Measurements from ENCODE around the gene P2RY2.
"Not testable (repeated sequence)": the region's sequence is repeated elsewhere in the genome, so short reads cannot be mapped to it uniquely, and the experiment has no call there.

Gene P2RY2

DNA sequence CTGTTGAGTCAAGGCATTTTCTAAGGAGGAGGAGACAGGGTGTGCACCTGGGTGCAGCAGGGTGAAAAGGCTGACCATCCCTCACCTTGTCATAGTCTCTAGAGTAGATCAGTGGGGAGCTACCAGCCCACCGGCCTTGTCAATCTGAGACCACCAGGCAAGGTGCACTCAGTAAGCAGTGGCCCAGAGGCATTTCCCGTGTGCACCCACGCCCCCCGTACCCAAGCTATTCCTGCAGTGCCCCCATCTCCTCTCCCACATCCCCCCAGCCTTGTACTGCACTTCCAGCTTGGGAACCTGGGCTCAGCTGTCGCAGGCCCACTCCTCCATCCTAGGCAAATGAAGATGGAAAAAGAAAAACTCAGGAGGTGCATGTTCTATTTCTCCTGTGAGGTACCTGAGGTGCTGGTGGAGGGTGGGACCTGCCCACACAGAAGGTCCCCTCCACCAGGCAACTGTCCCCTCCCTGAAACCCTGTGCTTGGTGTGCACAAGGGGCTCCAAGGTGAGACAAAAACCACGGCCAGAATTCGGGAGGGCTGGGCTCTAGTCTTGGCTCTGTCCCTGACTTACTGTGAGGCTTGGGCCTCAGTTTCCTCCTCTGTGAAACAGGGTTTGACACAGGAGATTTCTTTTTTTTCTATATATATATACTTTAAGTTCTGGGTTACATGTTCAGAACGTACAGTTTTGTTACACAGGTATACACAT, 8.4 kb downstream of the P2RY2 start:
- no peak for DNase-seq (ENCODE audit: low read depth in 3 of 3, low spot score in 1 of 3)

DNA sequence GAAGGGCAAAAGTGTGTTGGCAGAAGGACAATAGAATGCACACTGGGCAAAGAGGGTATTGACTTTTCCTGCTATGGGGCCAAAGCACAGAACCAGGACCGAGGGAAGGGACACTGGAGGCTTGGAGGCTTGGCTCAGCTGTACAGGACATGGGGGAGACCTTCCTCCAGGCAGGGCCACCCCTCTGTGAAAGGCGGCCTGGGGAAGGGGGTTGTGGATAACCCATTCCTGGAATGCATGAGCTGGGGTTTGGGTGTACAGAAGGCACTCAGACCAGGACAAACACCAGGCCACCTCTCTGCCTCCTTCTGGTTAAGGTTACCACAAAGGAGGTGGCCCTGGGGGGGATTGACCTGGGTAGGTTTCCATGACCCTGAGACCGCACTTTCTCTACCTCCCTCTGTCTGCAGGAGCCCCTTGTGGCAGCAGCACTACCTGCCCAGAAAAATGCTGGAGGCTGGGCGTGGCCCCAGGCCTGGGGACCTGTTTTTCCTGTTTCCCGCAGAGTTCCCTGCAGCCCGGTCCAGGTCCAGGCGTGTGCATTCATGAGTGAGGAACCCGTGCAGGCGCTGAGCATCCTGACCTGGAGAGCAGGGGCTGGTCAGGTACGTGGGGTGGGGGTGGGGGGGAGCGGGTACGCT, 9.6 kb downstream of the P2RY2 start:
- DNase-seq (ENCODE audit: low read depth in 3 of 3, low spot score in 1 of 3) = no peak

DNA sequence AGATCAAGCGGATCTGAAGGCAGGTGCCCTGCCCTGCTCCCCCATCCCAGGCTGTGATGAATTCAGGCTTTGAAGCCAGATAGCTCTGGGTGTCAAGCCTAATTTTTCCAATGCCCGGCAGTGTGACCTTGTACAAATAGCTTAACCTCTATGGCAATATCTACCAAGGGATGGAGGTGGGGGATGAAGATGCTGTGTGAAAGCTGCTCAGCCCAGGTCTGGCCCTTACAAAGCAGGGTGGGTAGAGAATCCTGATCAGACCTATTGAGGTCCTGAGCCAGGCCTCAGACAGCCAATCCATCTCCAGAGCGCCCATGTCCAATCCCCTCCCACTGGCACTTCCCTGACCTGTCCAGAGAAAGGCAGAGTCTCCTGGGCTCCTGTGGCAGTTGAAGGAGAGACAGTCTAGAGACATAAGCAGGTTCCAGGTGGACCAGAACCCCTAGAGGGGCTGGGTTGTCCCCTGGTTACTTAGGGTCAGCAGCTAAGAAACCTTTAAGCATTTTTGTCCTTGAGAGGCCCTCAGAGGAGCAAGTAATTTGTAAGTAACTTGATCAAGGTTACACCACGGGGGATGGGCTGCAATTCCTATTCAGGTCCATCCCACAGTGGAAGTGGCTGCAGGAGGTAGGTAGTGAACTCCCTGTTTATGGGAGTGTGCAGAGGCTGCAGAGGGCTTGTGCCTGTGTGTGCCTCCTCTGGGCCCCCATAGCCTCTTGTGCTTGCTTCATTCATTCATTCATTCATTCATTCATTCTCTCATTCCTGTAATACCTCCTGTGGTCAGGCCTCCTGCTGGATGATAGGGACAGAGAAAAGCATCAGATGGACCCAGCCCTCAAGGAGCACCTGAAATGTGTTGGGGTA, 10.4 kb downstream of the P2RY2 start:
- no peak for DNase-seq (ENCODE audit: low read depth in 3 of 3, low spot score in 1 of 3)

DNA sequence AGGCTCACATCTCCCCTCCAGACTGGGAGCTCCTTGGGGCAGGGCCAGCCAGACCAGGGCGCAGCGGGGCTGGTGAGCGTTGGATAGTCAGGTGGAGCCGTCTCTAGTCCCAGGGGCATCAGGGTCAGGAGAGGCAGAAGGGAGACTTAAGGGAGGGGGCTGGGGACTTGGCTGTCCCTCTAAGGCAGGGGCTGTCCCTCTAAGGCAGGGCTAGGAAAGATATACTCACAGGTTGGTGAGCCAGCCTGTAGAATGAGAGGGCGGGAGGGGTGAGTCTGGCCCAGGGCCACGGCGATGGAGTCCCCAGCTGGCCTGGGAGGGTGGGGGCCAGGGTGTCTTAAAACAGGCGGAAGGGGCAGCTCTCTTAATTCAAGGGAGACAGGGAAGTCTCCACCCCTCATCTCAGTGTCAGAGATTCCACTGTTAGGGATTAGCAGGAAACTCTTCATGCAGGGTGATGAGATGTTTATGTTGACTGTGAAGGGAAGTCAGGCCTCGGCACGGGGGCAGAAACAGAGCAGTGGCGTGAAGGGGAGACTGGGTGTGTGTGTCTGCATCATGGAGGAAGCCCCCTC, 11.3 kb downstream of the P2RY2 start:
- DNase-seq (ENCODE audit: low read depth in 3 of 3, low spot score in 1 of 3) = no peak

DNA sequence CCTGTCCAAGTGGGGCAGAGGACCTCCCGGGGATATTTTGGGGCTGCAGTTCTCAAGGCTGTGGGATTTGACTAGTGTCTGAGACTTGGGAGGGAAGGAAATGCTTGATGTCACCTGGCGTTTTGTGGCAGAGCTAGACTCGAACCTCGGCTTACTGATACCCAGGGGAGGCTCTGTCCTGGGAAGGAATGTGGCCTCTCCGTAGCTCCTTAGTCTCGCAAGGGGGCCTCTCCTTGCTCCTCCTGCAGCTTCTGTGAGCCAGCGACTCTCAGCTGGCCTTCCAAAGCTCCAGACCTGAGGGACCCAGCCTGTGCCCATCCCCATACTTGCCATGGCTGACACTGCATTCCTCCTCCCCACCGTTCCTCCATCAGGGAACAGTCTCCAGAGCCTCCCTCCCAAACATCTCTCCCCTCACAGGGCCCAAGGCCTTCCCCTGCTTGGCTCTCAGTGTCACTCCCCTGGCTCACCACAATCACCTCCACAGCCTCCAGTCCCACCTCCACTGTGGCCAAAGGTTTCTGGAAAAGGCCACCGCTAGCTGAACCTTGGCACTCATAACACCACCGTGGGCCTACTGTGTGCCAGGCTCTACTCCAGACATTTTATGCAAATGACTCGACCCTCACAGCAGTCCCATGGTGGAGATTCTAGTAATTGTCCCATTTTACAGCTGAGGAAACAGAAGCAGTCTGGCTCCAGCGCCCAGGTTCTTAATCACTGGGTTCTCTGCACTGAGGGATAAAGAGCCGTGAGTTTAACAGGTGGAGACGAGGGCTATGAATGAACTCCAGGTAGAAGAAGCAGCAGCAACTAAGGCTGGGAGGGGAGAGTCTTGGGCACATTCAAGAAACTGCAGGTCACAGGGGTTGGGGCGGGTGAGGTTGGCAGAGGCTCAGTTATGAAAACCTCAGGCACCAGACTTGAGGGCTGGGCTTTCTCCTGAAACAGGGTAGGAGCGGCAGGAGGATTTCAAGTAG, 12.1 kb downstream of the P2RY2 start:
- no peak for DNase-seq (ENCODE audit: low read depth in 3 of 3, low spot score in 1 of 3)

DNA sequence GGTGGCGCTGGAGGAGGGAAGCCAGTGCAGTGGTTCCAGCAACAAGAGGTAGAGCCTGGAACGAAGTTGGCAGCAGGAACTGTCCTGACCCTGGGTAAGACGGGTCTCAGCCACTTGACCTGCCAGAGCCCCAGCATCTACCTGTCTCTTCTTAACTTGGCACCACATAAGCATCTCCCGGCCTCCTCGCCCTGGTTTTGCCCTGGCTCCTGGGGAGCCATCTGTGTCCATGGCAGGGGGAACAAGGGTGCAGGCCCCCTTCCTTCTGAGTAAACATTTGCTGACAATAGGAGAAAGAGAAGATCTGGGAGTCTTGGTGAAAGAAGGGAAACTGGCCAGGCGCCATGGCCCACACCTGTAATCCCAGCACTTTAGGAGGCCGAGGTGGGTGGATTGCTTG, 12.8 kb downstream of the P2RY2 start:
- no peak for DNase-seq (ENCODE audit: low read depth in 3 of 3, low spot score in 1 of 3)

DNA sequence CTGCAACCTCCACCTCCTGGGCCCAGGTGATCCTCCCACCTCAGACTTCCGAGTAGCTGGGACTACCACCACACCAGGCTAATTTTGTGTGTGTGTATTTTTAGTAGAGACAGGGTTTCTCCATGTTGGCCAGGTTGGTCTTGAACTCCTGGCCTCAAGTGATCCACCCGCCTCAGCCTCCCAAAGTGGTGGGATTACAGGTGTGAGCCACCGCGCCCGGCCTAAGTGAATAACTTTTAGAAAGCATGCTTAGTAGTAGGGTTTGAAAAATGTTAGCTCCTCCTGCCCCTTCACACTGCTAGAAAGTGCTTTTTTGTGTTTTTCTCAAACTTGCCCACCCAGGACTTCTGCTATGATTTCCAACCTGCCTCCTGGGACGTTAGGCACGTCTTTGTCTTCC, 14.4 kb downstream of the P2RY2 start:
- DNase-seq (ENCODE audit: low read depth in 3 of 3, low spot score in 1 of 3) = not testable (repeated sequence)

DNA sequence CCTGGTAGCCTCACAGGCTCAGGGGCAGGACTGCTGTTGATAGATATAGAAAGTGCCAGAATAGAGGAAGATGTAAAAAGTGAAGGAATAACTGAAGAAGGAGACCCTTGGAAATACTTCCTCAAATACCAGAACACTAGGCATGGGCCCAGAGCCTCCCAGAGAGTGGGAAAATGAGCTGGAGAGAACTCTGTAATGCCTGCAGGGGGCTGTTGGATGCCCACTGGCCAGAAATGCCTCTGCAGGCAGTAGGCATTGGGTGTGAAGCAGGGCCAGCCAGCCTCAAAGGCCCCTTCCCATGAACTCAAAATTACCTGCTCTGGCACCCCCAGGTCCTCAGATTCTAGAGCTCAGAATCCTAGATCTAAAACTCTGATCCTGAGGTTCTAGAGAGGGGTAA, 15.1 kb downstream of the P2RY2 start:
- DNase-seq (ENCODE audit: low read depth in 3 of 3, low spot score in 1 of 3) = no peak

DNA sequence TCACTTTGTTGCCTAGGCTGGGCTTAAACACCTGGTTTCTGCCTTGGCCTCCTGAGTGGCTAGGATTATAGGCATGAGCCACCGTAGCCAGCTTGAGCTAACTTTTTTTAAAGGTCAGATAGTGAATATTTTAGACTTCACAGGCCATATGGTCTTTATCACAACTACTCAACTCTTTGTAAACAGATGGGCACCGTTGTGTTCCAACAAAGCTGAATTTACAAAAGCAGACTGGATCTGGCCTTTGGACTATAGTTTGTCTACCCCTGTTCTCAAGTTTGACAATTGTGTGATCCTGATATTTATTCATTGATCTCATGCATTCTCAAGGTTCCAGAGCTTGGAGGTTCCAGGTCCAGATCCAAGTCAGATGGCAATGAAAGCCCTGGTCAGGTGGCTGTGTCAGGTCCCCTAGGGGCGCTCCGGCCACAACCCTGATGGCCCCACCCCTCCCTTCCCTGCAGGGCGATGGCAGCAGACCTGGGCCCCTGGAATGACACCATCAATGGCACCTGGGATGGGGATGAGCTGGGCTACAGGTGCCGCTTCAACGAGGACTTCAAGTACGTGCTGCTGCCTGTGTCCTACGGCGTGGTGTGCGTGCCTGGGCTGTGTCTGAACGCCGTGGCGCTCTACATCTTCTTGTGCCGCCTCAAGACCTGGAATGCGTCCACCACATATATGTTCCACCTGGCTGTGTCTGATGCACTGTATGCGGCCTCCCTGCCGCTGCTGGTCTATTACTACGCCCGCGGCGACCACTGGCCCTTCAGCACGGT, 15.8 kb downstream of the P2RY2 start:
- no peak for DNase-seq (ENCODE audit: low read depth in 3 of 3, low spot score in 1 of 3)

DNA sequence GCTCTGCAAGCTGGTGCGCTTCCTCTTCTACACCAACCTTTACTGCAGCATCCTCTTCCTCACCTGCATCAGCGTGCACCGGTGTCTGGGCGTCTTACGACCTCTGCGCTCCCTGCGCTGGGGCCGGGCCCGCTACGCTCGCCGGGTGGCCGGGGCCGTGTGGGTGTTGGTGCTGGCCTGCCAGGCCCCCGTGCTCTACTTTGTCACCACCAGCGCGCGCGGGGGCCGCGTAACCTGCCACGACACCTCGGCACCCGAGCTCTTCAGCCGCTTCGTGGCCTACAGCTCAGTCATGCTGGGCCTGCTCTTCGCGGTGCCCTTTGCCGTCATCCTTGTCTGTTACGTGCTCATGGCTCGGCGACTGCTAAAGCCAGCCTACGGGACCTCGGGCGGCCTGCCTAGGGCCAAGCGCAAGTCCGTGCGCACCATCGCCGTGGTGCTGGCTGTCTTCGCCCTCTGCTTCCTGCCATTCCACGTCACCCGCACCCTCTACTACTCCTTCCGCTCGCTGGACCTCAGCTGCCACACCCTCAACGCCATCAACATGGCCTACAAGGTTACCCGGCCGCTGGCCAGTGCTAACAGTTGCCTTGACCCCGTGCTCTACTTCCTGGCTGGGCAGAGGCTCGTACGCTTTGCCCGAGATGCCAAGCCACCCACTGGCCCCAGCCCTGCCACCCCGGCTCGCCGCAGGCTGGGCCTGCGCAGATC, 16.5 kb downstream of the P2RY2 start:
- DNase-seq (ENCODE audit: low read depth in 3 of 3, low spot score in 1 of 3) = no peak

DNA sequence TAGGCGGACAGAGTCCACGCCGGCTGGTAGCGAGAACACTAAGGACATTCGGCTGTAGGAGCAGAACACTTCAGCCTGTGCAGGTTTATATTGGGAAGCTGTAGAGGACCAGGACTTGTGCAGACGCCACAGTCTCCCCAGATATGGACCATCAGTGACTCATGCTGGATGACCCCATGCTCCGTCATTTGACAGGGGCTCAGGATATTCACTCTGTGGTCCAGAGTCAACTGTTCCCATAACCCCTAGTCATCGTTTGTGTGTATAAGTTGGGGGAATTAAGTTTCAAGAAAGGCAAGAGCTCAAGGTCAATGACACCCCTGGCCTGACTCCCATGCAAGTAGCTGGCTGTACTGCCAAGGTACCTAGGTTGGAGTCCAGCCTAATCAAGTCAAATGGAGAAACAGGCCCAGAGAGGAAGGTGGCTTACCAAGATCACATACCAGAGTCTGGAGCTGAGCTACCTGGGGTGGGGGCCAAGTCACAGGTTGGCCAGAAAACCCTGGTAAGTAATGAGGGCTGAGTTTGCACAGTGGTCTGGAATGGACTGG, 17.2 kb downstream of the P2RY2 start:
- DNase-seq (ENCODE audit: low read depth in 3 of 3, low spot score in 1 of 3) = no peak

DNA sequence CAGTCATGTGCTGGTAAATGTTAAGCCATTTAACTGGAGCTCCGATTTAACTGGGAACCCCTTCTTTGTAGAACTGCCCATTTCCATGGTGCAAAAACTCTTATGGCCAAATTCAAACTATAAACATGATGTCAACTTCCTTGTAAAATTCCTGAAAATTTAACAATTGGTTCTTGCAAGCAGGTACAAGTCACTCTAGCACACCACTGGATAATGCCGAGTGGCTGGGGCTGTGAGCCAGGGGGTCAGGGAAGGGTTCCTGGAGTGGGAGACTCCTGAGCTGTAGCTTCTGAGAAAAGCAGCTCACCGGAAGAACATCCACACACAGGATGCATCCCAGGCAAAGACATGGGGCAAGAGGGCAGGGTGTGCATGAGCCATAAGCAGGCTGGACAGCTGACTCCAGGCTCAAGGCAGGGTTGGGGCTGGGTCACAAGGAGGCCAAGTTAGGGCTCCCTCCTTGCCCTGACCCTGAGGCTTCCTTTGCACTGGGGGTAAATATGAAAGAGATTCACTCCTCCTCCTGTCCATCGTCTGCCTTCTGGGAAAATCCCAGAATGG, 18.2 kb downstream of the P2RY2 start:
- DNase-seq (ENCODE audit: low read depth in 3 of 3, low spot score in 1 of 3) = no peak

DNA sequence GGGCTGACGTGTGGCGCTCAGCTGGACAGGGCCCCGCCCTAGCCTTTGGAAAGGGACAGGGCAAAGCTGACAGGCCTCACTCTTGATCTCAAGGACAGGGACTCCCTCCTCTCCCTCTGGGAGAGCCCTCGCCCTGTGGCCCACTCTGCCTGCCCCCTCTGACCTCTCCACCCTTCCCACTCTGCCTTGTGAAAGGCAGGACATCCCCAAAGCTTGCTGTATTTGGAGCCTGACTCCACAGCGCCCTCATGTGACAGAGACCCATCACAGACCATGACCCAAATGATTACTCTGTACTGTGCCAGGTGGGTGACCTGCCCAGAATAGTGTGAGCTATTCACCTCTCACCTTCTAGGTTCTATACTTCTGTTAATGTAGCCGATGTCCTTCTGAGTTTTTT, 18.8 kb downstream of the P2RY2 start:
- no peak for DNase-seq (ENCODE audit: low read depth in 3 of 3, low spot score in 1 of 3)

DNA sequence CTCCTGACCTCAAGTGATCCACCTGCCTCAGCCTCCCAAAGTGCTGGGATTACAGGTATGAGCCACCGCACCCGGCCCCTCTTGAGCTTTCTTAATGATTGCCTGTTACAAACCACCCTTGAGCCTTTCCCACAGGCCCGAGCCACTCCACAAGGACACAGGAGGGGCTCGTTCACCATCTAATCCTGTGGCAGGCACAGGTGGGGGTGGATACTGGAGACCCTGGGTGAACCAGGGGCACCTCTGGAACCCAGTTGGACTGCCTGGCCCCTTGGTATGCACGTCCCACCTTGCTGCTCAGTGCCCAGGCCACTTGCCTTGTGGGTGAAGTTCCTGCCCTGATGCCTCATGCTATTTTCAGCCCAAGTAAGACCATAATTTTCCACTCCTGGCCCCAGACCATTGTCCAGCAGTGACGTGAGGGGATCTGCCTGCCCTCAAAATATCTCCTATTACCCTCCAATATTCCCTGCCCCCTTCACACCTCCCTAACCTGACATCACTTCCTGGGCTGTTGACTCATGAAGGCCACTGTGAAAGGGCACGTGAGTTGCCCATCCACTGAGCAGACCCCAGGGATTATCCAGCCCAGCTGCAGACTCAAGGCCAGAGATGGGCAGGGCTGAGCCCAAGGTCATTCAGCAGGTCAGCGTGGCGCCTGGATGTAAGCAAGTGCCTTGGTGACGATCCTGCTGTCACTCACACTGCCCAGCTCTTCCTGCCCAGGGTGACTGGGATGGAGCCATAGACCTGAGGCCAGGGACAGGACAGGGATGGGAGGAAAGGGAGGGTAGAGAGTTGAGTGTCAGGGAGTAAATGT, 19.6 kb downstream of the P2RY2 start:
- DNase-seq (ENCODE audit: low read depth in 3 of 3, low spot score in 1 of 3) = no peak

DNA sequence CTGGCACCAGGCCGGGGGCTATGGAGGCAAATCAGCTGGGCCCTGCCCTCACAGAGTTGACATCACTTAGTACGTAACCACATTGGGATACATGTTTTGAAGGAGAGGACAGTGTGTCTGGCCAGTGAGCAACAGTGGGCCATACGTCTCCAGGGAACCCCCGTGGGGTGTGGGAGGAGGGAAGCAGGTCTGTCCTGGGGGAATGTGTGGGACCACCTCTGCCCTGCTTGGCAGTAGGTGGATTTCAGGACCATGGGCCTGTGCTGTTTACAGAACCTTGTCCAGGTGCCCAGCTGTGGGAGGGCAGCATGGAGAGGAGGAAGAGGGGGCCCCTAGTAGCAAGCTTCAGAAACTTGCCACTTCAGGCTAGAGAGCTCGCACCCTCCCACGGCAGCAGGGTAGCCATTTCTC, 21.0 kb downstream of the P2RY2 start:
- DNase-seq (ENCODE audit: low read depth in 3 of 3, low spot score in 1 of 3) = no peak

DNA sequence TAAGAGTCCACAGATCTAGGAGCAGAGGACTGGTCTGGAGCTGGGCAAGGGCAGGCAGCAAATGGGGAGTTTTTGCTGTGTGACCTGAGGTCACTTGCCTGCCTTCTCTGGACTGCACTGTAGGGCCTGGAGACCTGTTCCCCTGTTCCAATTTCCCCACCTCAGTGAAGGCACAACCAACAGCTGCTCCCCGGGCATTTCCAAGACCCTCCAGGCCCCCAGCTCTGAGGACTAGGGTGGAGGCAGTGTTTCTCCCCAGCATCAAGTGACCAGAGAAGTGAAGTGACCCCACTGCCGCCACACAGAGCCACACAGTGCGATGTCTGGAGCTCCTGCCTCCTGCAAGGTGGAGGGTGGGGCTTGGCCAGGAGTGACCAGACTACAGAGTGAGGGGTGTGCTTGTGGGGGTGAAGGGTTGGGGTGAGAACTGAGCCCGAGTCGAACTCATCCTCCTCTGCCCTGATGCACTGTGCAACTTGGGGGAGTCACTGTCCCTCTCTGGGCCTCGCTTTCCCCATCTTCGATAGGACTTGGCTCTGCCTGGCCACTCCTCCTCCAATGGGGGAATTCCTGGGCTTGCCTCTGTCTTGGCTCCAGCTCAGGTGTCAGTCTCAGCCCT, 21.6 kb downstream of the P2RY2 start:
- no peak for DNase-seq (ENCODE audit: low read depth in 3 of 3, low spot score in 1 of 3)

DNA sequence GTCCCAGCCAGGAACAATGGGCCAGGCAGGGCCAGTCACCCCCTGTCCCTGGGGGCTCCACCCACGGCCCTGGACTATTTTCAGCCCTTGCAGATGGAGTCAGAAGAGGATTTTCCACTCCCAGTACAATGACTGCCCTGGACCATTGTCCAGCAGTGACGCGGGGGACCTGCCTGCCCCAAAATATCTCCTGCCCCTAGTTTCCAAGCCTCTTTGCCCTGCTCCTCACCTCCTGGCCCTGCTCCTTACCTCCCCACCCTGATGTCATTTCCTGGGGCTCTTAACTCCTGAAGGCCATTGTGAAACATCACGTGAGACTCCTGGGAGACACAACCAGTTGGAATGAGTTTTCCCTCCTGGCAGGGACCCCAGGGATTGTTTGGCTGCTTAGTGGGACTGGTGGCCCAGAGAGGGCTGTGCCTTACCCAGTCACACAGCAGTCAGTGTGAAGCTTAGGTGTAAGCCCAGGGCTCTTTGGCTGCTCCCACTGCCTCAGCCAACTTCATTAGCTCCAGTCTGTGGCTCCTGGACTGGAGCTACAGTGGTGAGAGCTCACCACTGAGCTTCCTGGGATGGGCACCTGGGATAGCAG, 22.2 kb downstream of the P2RY2 start:
- DNase-seq (ENCODE audit: low read depth in 3 of 3, low spot score in 1 of 3) = no peak

Data from stimulated activated CD4-positive, alpha-beta T cell treated with anti-CD3 and anti-CD28 coated beads, TNF-alpha, amount 100 ng/mL, for 1 hour (primary cell).